ENCODE measurements around the gene MICA.

DNA sequence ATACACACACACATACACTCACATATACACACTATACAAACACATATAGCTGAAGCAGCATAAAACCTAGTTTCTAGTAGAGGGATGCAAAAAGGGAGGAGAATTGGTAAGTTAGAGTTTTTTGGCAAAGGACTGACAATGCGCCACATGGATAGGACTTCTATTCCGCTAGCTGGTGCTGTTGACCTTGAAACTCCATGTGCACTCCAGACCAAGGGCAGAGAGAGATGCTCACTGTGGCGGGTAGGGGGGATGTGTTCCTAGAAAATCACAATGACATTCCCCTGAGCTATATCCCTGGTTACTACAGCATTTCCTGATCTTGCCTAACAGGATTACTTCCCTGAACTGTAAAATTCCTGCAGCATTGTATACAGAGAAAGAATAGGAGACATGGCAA, 19.2 kb downstream of the MICA start:
- no peak for TF ChIP-seq POLR2AphosphoS5 (IDR thresholded peaks at IDR 0.05; ENCODE audit: low read depth, low read length)
- TF ChIP-seq, protein P1, sequence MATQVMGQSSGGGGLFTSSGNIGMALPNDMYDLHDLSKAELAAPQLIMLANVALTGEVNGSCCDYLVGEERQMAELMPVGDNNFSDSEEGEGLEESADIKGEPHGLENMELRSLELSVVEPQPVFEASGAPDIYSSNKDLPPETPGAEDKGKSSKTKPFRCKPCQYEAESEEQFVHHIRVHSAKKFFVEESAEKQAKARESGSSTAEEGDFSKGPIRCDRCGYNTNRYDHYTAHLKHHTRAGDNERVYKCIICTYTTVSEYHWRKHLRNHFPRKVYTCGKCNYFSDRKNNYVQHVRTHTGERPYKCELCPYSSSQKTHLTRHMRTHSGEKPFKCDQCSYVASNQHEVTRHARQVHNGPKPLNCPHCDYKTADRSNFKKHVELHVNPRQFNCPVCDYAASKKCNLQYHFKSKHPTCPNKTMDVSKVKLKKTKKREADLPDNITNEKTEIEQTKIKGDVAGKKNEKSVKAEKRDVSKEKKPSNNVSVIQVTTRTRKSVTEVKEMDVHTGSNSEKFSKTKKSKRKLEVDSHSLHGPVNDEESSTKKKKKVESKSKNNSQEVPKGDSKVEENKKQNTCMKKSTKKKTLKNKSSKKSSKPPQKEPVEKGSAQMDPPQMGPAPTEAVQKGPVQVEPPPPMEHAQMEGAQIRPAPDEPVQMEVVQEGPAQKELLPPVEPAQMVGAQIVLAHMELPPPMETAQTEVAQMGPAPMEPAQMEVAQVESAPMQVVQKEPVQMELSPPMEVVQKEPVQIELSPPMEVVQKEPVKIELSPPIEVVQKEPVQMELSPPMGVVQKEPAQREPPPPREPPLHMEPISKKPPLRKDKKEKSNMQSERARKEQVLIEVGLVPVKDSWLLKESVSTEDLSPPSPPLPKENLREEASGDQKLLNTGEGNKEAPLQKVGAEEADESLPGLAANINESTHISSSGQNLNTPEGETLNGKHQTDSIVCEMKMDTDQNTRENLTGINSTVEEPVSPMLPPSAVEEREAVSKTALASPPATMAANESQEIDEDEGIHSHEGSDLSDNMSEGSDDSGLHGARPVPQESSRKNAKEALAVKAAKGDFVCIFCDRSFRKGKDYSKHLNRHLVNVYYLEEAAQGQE (IDR thresholded peaks at IDR 0.05; ENCODE audit: insufficient read depth in 1 of 2, low read depth in 2 of 2, low read length in 2 of 2): no peak
- TF ChIP-seq TAF1 (IDR thresholded peaks at IDR 0.05; ENCODE audit: borderline replicate concordance, insufficient read depth, low read length): no peak
- no peak for TF ChIP-seq FOXP2 (optimal IDR thresholded peaks at IDR 0.05; ENCODE audit: borderline replicate concordance, extremely low read depth, extremely low read length, insufficient read depth)

Measured in PFSK-1 (cell line).